HepG2 (cell line): ENCODE data around the gene MRPL14. TPM values are rescaled to one million over a fixed set of nuclear protein-coding genes. Genes with fewer than 3 reads are reported as not detected.

Experiments used
- EEA1 ChIP-seq: sonication (generic); formaldehyde crosslinking; IDR thresholded peaks from 2 replicates; pipeline ENCODE4 v1.5.1; 2020; ENCODE audit warnings: mild to moderate bottlenecking, missing genetic modification reagents, borderline replicate concordance
- FOXK2 ChIP-seq: fragments of 450-650 bp; IDR thresholded peaks from 2 replicates; pipeline ENCODE4 v1.6.1; 2016
- KLF13 ChIP-seq: sonication (generic); formaldehyde crosslinking; IDR thresholded peaks from 2 replicates; pipeline ENCODE4 v1.4.0; 2020; ENCODE audit warnings: mild to moderate bottlenecking, missing genetic modification reagents
- NFYC ChIP-seq: IDR thresholded peaks from 2 replicates; pipeline ENCODE4 v1.6.1; 2016; ENCODE audit warnings: missing genetic modification reagents, missing compliant biosample characterization
- NONO ChIP-seq, 2 experiments: fragments of 450-650 bp in 1 of 2; sonication (generic) in 1 of 2; formaldehyde crosslinking in 1 of 2; IDR thresholded peaks in 1 of 2; conservative IDR thresholded peaks in 1 of 2; 2 replicates each; pipeline versions ENCODE4 v1.6.1 to v1.8.0; 2017 to 2022; ENCODE audit warnings: mild to moderate bottlenecking in 1 of 2, missing genetic modification reagents in 1 of 2, moderate library complexity in 1 of 2
- NR2F2 ChIP-seq: IDR thresholded peaks from 2 replicates; pipeline ENCODE4 v1.6.1; 2012; ENCODE audit warnings: low read depth, inconsistent platforms, borderline replicate concordance
- ZFX ChIP-seq: sonication (generic); formaldehyde crosslinking; IDR thresholded peaks from 2 replicates; pipeline ENCODE4 v1.4.0; 2020; ENCODE audit warnings: mild to moderate bottlenecking, low read depth, missing genetic modification reagents, moderate library complexity
- ZKSCAN5 ChIP-seq: sonication (generic); formaldehyde crosslinking; IDR thresholded peaks from 2 replicates; pipeline ENCODE4 v1.5.1; 2020; ENCODE audit warnings: mild to moderate bottlenecking, missing genetic modification reagents
- ZNF235 ChIP-seq: sonication (generic); formaldehyde crosslinking; IDR thresholded peaks from 2 replicates; pipeline ENCODE4 v1.8.1; 2023; ENCODE audit warnings: mild to moderate bottlenecking, missing genetic modification reagents, borderline replicate concordance
- ZNF274 ChIP-seq: sonication (generic); formaldehyde crosslinking; IDR thresholded peaks from 2 replicates; pipeline ENCODE4 v1.5.1; 2020; ENCODE audit warnings: mild to moderate bottlenecking, missing genetic modification reagents
- ZNF276 ChIP-seq: sonication (generic); formaldehyde crosslinking; IDR thresholded peaks from 2 replicates; pipeline ENCODE4 v1.4.0; 2020; ENCODE audit warnings: mild to moderate bottlenecking, low read depth, missing genetic modification reagents
- ZNF496 ChIP-seq: sonication (generic); formaldehyde crosslinking; IDR thresholded peaks from 2 replicates; pipeline ENCODE4 v1.8.1; 2023; ENCODE audit warnings: mild to moderate bottlenecking, moderate library complexity, missing genetic modification reagents; ENCODE audit not compliant: insufficient replicate concordance
- ZNF577 ChIP-seq: sonication (generic); formaldehyde crosslinking; IDR thresholded peaks from 2 replicates; pipeline ENCODE4 v1.4.0; 2020; ENCODE audit warnings: mild to moderate bottlenecking, low read depth, missing genetic modification reagents, borderline replicate concordance
- ZSCAN9 ChIP-seq: IDR thresholded peaks from 2 replicates; pipeline ENCODE4 v1.6.1; 2016; ENCODE audit warnings: borderline replicate concordance
- polyA plus RNA-seq, 8 experiments: library from polyadenylated mRNA; depleted of rRNA in 3 of 8; stranded (reverse) in 7 of 8; unstranded in 1 of 8; fragments of >200 nt; fragmentation: Illumina TruSeq in 4 of 8; extraction: Trizol in 4 of 8; gene quantifications; 2 replicates each; pipeline versions ENCODE4 v1.2.1 to v1.2.3, GENCODE V29; 2011 to 2016; ENCODE audit warnings: low read depth in 4 of 8, missing spikeins in 1 of 8, mixed read lengths in 1 of 8; ENCODE audit not compliant: insufficient read depth in 1 of 8
- total RNA-seq, 5 experiments: library from RNA; depleted of rRNA; stranded (reverse); fragments of >200 nt; fragmentation: Illumina TruSeq; extraction: Trizol; gene quantifications; 2 replicates each; pipeline ENCODE4 v1.2.3, GENCODE V29; 2016; ENCODE audit warnings: low read depth in 1 of 5
- TF ChIP-seq, protein P1 (sequence below): sonication (generic); formaldehyde crosslinking; conservative IDR thresholded peaks from 2 replicates; pipeline ENCODE4 v1.8.1; 2023; ENCODE audit warnings: missing genetic modification reagents
- TF ChIP-seq, protein P2 (sequence below): sonication (generic); formaldehyde crosslinking; IDR thresholded peaks from 2 replicates; pipeline ENCODE4 v1.5.1; 2020; ENCODE audit warnings: mild to moderate bottlenecking, missing genetic modification reagents
- TF ChIP-seq, protein P3 (sequence below): sonication (generic); formaldehyde crosslinking; IDR thresholded peaks from 2 replicates; pipeline ENCODE4 v1.9.0; 2022; ENCODE audit warnings: low read depth, missing genetic modification reagents
- TF ChIP-seq, protein P4 (sequence below): sonication (generic); formaldehyde crosslinking; IDR thresholded peaks from 2 replicates; pipeline ENCODE4 v1.4.0; 2020; ENCODE audit warnings: missing genetic modification reagents

MRPL14 gene
- total and polyA plus RNA-seq, 2 of the 13 experiments (the other 11 are each of a cell fraction or from before 2014, with no cell fraction given): 157 to 178 TPM

- no peak for TF ChIP-seq ZKSCAN5
- TF ChIP-seq EEA1: no peak
- TF ChIP-seq, protein P1, sequence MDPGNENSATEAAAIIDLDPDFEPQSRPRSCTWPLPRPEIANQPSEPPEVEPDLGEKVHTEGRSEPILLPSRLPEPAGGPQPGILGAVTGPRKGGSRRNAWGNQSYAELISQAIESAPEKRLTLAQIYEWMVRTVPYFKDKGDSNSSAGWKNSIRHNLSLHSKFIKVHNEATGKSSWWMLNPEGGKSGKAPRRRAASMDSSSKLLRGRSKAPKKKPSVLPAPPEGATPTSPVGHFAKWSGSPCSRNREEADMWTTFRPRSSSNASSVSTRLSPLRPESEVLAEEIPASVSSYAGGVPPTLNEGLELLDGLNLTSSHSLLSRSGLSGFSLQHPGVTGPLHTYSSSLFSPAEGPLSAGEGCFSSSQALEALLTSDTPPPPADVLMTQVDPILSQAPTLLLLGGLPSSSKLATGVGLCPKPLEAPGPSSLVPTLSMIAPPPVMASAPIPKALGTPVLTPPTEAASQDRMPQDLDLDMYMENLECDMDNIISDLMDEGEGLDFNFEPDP: no peak
- TF ChIP-seq, protein P2, sequence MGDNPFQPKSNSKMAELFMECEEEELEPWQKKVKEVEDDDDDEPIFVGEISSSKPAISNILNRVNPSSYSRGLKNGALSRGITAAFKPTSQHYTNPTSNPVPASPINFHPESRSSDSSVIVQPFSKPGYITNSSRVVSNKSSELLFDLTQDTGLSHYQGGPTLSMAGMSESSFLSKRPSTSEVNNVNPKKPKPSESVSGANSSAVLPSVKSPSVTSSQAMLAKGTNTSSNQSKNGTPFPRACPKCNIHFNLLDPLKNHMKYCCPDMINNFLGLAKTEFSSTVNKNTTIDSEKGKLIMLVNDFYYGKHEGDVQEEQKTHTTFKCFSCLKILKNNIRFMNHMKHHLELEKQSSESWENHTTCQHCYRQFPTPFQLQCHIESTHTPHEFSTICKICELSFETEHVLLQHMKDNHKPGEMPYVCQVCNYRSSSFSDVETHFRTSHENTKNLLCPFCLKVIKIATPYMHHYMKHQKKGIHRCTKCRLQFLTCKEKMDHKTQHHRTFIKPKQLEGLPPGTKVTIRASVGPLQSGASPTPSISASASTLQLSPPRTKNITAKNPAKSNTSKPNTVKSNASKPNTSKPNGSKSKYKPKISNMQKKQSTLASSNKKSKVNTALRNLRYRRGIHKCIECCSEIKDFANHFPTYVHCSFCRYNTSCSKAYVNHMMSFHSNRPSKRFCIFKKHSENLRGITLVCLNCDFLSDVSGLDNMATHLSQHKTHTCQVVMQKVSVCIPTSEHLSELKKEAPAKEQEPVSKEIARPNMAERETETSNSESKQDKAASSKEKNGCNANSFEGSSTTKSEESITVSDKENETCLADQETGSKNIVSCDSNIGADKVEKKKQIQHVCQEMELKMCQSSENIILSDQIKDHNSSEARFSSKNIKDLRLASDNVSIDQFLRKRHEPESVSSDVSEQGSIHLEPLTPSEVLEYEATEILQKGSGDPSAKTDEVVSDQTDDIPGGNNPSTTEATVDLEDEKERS (CRISPR knock-in tag): no peak
- TF ChIP-seq, protein P3, sequence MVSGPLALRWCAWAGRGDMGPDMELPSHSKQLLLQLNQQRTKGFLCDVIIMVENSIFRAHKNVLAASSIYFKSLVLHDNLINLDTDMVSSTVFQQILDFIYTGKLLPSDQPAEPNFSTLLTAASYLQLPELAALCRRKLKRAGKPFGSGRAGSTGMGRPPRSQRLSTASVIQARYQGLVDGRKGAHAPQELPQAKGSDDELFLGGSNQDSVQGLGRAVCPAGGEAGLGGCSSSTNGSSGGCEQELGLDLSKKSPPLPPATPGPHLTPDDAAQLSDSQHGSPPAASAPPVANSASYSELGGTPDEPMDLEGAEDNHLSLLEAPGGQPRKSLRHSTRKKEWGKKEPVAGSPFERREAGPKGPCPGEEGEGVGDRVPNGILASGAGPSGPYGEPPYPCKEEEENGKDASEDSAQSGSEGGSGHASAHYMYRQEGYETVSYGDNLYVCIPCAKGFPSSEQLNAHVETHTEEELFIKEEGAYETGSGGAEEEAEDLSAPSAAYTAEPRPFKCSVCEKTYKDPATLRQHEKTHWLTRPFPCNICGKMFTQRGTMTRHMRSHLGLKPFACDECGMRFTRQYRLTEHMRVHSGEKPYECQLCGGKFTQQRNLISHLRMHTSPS: peak; percentile 48; the same call in 1 of the 2 replicates
- TF ChIP-seq, protein P4, sequence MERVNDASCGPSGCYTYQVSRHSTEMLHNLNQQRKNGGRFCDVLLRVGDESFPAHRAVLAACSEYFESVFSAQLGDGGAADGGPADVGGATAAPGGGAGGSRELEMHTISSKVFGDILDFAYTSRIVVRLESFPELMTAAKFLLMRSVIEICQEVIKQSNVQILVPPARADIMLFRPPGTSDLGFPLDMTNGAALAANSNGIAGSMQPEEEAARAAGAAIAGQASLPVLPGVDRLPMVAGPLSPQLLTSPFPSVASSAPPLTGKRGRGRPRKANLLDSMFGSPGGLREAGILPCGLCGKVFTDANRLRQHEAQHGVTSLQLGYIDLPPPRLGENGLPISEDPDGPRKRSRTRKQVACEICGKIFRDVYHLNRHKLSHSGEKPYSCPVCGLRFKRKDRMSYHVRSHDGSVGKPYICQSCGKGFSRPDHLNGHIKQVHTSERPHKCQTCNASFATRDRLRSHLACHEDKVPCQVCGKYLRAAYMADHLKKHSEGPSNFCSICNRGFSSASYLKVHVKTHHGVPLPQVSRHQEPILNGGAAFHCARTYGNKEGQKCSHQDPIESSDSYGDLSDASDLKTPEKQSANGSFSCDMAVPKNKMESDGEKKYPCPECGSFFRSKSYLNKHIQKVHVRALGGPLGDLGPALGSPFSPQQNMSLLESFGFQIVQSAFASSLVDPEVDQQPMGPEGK (CRISPR knock-in tag): peak; percentile 85
- TF ChIP-seq KLF13: no peak
- TF ChIP-seq ZSCAN9 (CRISPR knock-in tag): no peak
- TF ChIP-seq ZFX (CRISPR knock-in tag): no peak
- no peak for TF ChIP-seq NONO (IDR thresholded peaks at IDR 0.05)
- TF ChIP-seq NONO (CRISPR knock-in tag; conservative IDR thresholded peaks at IDR 0.05): no peak
- no peak for TF ChIP-seq ZNF276 (CRISPR knock-in tag)
- no peak for TF ChIP-seq ZNF577 (CRISPR knock-in tag)
- TF ChIP-seq NR2F2: no peak
- 0 out of 2 replicates have a peak, but pooled peaks have one; percentile 55 for TF ChIP-seq ZNF274 (CRISPR knock-in tag)
- no peak for TF ChIP-seq NFYC (CRISPR knock-in tag)
- no peak for TF ChIP-seq ZNF496 (CRISPR knock-in tag)
- no peak for TF ChIP-seq ZNF235 (CRISPR knock-in tag)
- TF ChIP-seq FOXK2: no peak
Observed at GRCh38 chr6:44133003-44133931, 6.0 kb upstream of the MRPL14 start (continued).
